Measurements from ENCODE around the gene RNF6. TPM values are rescaled to one million over a fixed set of nuclear protein-coding genes. Genes with fewer than 3 reads are reported as not detected.

The RNF6 gene
- total RNA-seq, 1 donor from 2014 or later = 14.9 TPM

DNA sequence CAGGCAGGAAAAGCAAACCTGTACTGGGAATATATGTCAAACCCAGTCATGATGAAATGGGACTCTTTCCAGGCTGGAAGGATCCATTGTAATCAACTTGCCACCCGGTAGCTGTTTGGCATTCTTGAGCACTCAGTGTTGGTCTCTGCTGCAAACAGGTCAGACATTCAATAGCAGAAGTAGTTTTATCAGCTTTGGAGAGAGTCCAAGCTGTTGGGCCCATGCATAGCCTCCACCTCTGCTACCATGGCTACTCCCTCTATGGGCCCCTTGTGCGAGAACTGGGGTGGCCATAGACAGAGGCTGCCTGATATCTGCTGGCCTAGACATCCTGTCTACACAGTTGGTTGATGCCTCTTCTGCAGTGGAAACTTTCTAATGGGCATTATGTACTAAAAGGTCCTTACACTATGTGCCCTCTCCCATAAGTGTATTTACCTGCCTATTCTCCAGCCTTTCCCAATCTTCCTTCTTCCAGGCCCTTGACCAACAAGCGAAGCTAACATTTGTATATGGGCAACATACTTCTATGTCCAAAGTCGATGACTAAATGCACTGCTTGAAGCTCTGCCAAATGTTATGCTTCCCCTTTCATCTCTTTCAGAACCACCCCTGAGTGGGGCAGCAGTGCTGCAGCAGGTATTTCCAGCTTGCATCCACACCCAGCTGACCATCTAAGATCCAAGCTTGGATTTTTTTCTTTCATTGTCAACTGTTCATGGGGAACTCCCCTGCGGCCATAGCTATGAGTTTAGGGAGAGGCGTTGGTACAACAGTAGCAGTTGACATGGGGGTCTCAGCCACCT lies 5.3 kb upstream of the RNF6 start:
- H3K9me3 Mint-ChIP-seq (ENCODE audit: unreplicated experiment) = peaks cover 7% of the 10 kb centered on the region
- H3K4me1 Mint-ChIP-seq (ENCODE audit: low read depth, unreplicated experiment) = peaks cover 17% of the 10 kb centered on the region
- TF ChIP-seq, protein P1, sequence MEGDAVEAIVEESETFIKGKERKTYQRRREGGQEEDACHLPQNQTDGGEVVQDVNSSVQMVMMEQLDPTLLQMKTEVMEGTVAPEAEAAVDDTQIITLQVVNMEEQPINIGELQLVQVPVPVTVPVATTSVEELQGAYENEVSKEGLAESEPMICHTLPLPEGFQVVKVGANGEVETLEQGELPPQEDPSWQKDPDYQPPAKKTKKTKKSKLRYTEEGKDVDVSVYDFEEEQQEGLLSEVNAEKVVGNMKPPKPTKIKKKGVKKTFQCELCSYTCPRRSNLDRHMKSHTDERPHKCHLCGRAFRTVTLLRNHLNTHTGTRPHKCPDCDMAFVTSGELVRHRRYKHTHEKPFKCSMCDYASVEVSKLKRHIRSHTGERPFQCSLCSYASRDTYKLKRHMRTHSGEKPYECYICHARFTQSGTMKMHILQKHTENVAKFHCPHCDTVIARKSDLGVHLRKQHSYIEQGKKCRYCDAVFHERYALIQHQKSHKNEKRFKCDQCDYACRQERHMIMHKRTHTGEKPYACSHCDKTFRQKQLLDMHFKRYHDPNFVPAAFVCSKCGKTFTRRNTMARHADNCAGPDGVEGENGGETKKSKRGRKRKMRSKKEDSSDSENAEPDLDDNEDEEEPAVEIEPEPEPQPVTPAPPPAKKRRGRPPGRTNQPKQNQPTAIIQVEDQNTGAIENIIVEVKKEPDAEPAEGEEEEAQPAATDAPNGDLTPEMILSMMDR (IDR thresholded peaks at IDR 0.05; ENCODE audit: partially characterized antibody, unreplicated experiment) = no peak
- H3K27ac Mint-ChIP-seq (ENCODE audit: unreplicated experiment) = no peak overlapping the region
- H3K36me3 Mint-ChIP-seq (ENCODE audit: unreplicated experiment) = no peaks in the 10 kb centered on the region
- H3K27me3 Mint-ChIP-seq (ENCODE audit: unreplicated experiment) = peaks cover 10% of the 10 kb centered on the region
- DNase-seq = no peak
- H3K4me3 Mint-ChIP-seq (ENCODE audit: unreplicated experiment) = no peak overlapping the region

DNA sequence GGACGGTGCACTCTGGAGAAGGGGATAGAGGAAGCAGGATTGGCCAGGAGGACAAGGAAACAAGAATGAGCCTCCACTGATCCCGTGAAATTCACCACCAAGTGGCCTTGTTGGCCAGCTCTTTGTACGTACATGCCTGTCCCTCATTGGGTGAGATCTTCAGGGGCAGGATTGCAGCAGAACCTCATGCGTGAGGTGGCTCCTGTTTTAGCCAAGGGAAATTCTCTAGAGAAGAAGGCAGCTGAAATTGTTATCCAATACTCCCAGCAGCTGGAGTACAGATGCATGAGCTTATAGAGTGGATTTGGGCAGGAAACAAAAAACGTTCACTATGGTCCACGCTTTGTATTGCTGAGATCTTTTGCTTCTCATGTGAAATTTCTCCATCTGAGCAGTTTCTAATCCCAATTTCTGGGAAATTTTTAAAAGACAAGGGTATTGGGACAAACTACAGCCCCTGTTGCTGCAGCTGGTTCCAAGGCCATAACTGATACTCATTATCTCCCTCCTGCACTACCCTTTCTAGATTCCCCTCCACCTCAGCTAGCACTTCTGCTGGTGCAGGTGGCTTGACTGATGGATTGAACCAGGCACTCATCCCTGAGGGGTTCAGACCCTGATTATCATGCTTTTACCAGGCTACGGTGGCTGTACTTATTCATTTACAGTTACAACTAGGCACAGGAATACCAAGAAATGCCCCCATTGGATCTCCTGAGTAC lies 3.9 kb upstream of the RNF6 start:
- TF ChIP-seq, protein P1 (IDR thresholded peaks at IDR 0.05; ENCODE audit: partially characterized antibody, unreplicated experiment) = no peak
- Mint-ChIP-seq H3K4me1 (ENCODE audit: low read depth, unreplicated experiment) (peaks cover 17% of the 10 kb centered on the region), H3K36me3 (ENCODE audit: unreplicated experiment) (no peaks in the 10 kb centered on the region), H3K27me3 (ENCODE audit: unreplicated experiment) (peaks cover 12% of the 10 kb centered on the region), H3K27ac (ENCODE audit: unreplicated experiment) (no peak overlapping the region), H3K9me3 (ENCODE audit: unreplicated experiment) (peaks cover 11% of the 10 kb centered on the region), H3K4me3 (ENCODE audit: unreplicated experiment) (no peak overlapping the region)
- no peak for DNase-seq

DNA sequence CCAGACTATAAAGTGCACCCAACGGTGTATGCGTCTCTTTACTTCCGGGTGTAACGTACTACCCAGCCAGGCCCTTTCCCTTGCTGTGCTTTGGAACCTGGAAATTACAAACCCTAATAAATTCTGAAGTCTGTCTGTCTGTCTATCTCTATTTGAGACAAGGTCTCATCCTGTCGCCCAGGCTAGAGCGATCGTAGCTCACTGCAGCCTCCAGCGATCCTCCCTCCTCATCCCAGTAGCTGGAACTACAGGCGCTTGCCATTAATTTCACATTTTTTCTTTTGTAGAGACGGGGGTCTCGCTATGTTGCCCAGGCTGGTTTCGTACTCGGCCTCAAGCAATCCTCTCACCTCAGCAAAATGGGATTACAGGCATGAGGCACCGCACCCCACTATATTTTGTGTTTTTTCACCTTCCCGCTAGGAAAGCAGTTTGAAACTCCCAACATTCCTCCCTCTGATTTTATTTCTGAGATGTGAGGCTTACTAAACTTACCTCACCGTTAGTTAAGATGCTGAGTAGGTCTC lies 469 bp upstream of the RNF6 start:
- no peak for DNase-seq
- peaks cover 6% of the 10 kb centered on the region for H3K27me3 Mint-ChIP-seq (ENCODE audit: unreplicated experiment)
- TF ChIP-seq, protein P1 (IDR thresholded peaks at IDR 0.05; ENCODE audit: partially characterized antibody, unreplicated experiment) = no peak
- H3K36me3 Mint-ChIP-seq (ENCODE audit: unreplicated experiment) = no peaks in the 10 kb centered on the region
- H3K27ac Mint-ChIP-seq (ENCODE audit: unreplicated experiment) = peak overlapping the region; percentile 99
- peaks cover 8% of the 10 kb centered on the region for H3K4me1 Mint-ChIP-seq (ENCODE audit: low read depth, unreplicated experiment)
- peaks cover 11% of the 10 kb centered on the region for H3K9me3 Mint-ChIP-seq (ENCODE audit: unreplicated experiment)
- peak overlapping the region; percentile 100 for H3K4me3 Mint-ChIP-seq (ENCODE audit: unreplicated experiment)

DNA sequence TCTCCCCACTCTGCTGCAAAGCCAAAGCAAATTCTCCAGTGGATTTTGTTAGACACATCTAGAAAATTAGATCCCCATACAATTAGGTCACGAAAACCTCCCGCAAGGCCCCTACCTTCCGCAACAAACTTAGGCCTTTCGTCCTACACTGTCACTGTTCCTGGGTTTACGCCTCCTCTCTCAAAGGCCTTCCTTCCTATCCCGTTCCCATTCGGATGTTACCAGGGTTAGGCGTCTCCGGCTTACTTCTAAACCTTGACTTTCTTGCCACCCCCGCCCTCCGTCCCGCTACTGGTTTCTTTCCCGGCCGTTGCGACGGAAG lies 754 bp downstream of the RNF6 start:
- TF ChIP-seq, protein P1 (IDR thresholded peaks at IDR 0.05; ENCODE audit: partially characterized antibody, unreplicated experiment) = no peak
- H3K4me1 Mint-ChIP-seq (ENCODE audit: low read depth, unreplicated experiment) = peaks cover 8% of the 10 kb centered on the region
- no peak for DNase-seq
- peaks cover 4% of the 10 kb centered on the region for H3K27me3 Mint-ChIP-seq (ENCODE audit: unreplicated experiment)
- peak overlapping the region; percentile 100 for H3K4me3 Mint-ChIP-seq (ENCODE audit: unreplicated experiment)
- H3K36me3 Mint-ChIP-seq (ENCODE audit: unreplicated experiment) = no peaks in the 10 kb centered on the region
- peaks cover 11% of the 10 kb centered on the region for H3K9me3 Mint-ChIP-seq (ENCODE audit: unreplicated experiment)
- peak overlapping the region; percentile 95 for H3K27ac Mint-ChIP-seq (ENCODE audit: unreplicated experiment)

DNA sequence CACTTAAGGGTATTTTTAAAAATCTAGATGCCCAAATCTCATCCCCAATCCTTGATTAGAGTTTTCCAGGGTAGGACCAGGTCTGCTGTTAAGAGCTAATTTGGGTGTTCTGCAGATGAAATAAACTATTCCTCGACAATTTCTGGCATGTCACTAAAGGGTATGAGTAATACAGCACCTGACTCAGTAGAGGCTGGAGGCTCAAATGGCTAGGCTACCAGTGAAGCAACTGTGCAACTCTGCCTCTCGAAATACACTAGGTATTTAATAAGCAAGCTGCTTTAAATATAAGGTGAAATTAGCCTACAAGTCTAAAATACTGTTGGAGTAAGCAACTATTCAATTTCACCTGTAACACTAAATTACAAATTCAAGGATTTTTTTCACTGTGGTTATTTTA lies 1.5 kb downstream of the RNF6 start:
- H3K27ac Mint-ChIP-seq (ENCODE audit: unreplicated experiment) = no peak overlapping the region
- H3K27me3 Mint-ChIP-seq (ENCODE audit: unreplicated experiment) = peaks cover 4% of the 10 kb centered on the region
- TF ChIP-seq, protein P1 (IDR thresholded peaks at IDR 0.05; ENCODE audit: partially characterized antibody, unreplicated experiment) = no peak
- H3K4me3 Mint-ChIP-seq (ENCODE audit: unreplicated experiment) = peak overlapping the region; percentile 45
- peaks cover 11% of the 10 kb centered on the region for H3K9me3 Mint-ChIP-seq (ENCODE audit: unreplicated experiment)
- DNase-seq = no peak
- H3K4me1 Mint-ChIP-seq (ENCODE audit: low read depth, unreplicated experiment) = peaks cover 5% of the 10 kb centered on the region
- H3K36me3 Mint-ChIP-seq (ENCODE audit: unreplicated experiment) = no peaks in the 10 kb centered on the region

All from glutamatergic neuron (in vitro differentiated cells).